GM19238 (cell line): ENCODE data around the gene LRP10.
"Not testable (repeated sequence)": the region's sequence is repeated elsewhere in the genome, so short reads cannot be mapped to it uniquely, and the experiment has no call there.

ENCODE experiments used
- DNase-seq: peaks from one replicate; pipeline ENCODE4 v3.0.0; 2011; ENCODE audit warnings: low spot score; ENCODE audit not compliant: insufficient read length

Gene LRP10

DNA sequence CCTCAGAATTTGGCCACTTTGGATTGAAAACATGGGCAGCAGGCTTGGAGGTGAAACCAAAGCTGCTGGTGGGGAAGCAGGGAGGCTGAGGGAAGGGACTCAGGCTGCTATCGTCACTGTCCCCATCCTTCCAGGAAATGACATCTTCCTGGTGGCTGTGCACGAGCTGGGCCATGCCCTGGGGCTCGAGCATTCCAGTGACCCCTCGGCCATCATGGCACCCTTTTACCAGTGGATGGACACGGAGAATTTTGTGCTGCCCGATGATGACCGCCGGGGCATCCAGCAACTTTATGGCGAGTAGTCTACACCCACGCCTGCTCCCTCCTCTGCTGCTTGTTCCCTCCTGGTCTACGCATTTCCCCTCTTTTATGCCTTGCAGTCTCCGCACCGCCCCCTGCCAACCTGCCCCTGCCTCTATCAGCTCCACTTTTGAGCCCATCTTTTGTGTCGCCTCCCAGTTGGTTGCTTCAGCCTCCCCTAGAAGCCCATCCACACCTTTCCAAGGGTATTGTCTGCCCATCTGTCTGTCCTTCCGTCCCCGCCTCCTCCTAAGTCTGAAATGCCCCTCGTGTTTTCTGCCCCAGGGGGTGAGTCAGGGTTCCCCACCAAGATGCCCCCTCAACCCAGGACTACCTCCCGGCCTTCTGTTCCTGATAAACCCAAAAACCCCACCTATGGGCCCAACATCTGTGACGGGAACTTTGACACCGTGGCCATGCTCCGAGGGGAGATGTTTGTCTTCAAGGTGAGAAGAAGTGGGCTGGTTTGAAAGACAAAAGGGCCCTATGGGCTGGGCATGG, 28.2 kb upstream of the LRP10 start:
- DNase-seq = no peak

DNA sequence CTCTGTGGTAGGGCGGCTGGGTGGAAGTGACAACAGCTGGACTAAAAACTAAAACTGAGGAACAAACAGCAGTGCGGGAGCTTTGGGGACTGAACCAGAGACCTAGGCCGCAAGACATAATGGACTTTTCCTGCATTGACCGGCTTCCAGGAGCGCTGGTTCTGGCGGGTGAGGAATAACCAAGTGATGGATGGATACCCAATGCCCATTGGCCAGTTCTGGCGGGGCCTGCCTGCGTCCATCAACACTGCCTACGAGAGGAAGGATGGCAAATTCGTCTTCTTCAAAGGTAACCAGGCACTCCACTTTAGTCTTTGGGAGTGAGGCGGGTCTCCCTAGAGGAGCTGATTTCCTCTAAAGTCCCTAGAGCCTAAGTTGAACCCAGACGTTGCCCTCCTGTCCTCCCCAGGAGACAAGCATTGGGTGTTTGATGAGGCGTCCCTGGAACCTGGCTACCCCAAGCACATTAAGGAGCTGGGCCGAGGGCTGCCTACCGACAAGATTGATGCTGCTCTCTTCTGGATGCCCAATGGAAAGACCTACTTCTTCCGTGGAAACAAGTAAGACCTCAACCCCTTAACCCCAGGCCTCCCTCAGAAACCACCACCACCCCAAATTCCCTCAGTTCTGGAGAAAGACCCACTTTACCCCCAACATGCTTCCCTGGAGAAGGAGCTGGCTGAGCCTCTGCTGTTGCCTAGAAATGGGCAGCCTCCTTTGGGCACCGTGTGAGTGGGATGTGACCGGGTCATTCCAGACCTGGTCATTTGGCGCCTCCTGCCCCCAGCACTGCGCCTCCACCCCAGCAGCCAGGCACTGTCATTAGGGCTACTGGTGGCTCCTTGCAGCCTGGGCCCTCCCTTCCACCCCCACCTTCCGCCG, 27.1 kb upstream of the LRP10 start:
- no peak for DNase-seq

DNA sequence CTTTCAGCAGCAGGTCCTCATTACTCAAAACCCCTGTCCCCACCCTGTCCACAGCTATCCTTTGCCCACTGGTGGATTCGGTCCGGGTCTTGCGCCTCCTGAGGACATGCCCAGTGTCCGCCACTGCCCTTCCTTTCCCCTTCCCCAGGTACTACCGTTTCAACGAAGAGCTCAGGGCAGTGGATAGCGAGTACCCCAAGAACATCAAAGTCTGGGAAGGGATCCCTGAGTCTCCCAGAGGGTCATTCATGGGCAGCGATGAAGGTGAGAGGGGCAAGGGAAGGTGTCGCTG, 26.5 kb upstream of the LRP10 start:
- DNase-seq = no peak

DNA sequence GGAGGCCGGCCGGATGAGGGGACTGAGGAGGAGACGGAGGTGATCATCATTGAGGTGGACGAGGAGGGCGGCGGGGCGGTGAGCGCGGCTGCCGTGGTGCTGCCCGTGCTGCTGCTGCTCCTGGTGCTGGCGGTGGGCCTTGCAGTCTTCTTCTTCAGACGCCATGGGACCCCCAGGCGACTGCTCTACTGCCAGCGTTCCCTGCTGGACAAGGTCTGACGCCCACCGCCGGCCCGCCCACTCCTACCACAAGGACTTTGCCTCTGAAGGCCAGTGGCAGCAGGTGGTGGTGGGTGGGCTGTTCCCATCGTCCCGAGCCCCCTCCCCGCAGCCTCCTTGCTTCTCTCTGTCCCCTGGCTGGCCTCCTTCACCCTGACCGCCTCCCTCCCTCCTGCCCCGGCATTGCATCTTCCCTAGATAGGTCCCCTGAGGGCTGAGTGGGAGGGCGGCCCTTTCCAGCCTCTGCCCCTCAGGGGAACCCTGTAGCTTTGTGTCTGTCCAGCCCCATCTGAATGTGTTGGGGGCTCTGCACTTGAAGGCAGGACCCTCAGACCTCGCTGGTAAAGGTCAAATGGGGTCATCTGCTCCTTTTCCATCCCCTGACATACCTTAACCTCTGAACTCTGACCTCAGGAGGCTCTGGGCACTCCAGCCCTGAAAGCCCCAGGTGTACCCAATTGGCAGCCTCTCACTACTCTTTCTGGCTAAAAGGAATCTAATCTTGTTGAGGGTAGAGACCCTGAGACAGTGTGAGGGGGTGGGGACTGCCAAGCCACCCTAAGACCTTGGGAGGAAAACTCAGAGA, 25.5 kb upstream of the LRP10 start:
- no peak for DNase-seq

DNA sequence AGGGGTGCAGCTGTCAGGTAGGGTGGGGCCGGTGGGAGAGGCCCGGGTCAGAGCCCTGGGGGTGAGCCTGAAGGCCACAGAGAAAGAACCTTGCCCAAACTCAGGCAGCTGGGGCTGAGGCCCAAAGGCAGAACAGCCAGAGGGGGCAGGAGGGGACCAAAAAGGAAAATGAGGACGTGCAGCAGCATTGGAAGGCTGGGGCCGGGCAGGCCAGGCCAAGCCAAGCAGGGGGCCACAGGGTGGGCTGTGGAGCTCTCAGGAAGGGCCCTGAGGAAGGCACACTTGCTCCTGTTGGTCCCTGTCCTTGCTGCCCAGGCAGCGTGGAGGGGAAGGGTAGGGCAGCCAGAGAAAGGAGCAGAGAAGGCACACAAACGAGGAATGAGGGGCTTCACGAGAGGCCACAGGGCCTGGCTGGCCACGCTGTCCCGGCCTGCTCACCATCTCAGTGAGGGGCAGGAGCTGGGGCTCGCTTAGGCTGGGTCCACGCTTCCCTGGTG, 24.7 kb upstream of the LRP10 start:
- DNase-seq = no peak

DNA sequence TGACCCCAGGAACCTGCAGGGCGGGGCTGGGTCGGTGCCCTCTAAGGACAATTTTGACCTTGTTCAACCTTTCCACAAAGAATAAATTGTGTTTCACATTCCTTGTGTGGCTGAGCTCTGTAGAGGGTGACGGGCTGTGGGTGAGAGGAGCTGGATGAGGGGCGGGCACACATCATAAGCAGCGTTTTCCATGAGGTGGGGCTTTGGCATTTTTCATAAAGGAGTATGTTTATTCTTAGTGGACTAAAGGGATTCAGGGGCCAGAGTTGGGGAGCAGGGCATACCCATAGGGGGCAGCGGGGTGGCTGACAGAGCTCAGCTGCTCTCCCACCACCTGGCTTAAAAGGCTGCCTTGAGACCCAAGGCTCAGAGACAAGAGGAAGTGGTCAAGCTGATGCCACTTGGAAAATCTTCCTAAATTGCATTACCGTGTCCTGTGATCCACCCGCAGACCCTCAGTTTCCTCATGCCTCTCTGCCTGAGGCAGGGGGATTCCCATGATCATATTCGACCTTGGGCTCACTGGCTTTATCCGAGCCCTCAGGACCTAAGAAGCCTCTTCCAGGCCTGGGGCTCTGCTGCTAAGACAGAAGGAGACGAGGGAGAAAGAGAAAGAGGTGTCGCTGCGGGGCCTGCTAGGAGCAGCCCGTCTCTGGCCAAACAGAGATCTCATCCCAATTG, 23.7 kb upstream of the LRP10 start:
- DNase-seq = no peak

DNA sequence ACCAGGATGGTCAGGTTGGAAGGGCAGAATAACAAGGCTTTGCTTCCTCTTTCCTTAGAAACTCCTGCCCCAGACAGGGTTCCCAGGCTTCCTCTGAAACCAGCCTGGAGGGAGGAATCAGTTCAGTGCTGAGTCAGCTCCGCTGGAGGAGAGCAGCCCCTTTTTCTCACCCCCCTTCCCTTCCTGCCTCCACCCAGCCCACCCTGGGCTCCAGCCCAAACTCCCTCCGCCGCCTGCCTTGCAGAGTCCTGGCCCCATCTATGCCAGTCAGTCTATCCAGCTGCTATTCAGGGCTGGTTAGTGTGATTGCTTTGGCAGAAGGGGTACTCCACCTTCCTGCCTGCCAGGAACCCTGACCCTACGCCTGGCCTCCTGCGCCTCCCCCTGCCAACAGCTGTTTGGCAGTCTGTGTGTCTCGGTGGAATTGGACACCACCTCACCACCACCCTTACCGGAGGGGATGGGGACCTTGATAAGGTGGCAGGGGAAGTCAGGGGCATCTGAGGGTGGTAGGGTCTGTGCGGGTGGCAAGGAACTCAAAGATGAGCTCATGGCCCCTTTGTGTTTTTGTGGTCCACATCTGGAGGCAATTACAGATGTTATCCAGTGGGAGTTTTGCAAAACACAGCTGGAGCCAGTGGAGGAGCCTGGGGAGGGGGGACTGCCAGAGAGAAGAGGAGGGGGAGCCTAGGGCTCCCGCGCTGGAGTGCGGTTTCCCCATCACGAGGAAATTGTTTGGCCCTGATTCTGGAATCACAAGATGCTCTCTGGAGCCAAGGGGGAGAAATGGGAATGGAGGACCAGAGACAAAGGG, 23.0 kb upstream of the LRP10 start:
- no peak for DNase-seq

DNA sequence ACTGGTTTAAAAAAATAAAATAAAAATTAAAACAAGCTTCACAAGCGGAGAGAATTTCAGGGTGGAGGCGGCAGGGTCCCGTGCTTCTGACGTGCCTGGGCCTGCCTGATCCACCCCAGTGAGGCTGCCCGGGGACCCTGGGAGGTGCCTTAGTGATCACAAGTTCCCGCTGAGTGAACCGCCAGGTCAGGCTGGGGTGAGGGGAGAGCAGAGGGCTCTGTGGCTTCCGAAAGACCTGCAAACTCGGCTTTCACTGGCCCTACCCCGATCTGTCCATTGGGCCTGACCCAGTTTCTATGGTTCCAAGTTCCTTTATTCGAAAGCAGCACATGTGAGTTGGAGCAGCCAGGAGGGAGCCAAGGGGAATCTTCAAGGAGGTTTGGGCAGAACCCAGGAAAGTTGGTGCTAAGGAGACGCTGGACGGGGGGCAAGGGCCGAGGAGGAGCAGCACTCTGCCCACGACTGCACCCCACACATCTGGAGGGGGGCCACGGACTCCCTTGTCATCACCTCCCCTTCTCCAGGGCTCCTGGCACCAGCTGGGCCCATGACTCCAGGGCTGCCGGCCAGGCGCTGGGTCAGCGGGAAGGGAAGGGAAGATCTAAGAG, 22.2 kb upstream of the LRP10 start:
- no peak for DNase-seq

DNA sequence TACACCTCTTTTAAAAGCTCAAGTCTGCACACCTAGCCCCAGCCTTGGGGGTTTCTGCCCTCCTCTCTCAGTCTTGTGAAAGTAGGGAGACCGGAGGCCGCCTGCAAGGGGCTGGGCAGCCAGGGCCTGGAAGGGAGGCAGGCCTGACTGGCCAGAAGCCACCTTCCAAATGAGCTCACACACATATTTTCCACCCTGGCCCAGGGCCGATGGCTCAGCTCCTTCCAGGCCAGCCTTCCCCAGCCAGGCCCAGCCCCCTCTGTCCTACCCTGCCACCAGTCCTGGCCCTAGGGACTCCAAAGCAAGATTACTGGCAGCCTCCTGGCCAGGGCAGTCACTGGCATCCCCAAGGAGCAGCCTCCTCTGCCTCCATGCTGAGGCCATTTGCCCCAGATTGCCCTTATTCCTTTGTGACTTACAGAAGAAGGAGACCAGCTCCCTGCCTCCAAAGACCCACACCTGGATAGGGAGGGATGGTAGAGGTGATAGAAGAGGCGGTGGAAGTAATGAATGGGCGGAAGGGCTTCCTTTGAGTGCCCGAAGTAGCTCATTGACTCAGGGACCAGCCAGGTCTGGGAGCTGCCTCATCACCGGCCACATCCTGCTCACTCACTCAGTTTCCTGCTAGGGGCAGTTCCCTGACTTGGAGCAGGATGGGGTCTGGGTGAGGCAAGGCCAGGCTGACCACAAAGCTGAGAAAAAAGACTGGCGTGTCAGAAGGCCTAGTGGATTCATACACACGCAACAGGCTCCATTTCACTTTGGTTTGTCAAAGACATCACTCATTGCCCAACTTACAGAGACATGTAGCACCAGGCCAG, 20.4 kb upstream of the LRP10 start:
- DNase-seq = no peak

DNA sequence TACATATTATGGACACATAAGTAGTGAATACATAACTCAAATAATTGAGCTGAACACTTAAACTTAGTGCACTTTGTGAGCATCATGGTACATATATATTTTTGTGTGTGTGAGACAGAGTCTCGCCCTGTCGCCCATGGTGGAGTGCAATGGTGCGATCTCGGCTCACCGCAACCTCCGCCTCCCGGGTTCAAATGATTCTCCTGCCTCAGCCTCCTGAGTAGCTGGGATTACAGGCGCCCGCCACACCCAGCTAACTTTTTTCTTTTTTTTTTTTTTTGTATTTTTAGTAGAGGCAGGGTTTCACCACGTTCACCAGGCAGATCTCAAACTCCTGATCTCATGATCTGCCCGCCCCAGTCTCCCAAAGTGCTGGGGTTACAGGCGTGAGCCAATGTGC, 19.4 kb upstream of the LRP10 start:
- not testable (repeated sequence) for DNase-seq

DNA sequence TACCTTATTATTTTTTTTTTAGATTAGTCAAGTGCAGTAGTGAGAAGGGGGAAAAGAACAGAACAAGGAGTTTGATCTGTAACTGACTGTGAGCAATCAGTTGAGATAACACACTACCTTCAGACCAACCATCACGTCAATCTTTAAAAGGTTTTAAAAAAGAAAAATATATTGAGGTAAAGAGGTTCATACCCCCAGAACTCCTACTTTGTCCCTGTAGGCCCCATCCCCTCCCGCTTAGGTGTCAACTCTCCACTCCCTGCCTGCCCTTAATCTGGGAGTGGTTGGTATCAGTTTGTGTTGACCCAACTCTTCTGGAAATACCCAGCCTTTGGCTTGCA, 19.0 kb upstream of the LRP10 start:
- no peak for DNase-seq

DNA sequence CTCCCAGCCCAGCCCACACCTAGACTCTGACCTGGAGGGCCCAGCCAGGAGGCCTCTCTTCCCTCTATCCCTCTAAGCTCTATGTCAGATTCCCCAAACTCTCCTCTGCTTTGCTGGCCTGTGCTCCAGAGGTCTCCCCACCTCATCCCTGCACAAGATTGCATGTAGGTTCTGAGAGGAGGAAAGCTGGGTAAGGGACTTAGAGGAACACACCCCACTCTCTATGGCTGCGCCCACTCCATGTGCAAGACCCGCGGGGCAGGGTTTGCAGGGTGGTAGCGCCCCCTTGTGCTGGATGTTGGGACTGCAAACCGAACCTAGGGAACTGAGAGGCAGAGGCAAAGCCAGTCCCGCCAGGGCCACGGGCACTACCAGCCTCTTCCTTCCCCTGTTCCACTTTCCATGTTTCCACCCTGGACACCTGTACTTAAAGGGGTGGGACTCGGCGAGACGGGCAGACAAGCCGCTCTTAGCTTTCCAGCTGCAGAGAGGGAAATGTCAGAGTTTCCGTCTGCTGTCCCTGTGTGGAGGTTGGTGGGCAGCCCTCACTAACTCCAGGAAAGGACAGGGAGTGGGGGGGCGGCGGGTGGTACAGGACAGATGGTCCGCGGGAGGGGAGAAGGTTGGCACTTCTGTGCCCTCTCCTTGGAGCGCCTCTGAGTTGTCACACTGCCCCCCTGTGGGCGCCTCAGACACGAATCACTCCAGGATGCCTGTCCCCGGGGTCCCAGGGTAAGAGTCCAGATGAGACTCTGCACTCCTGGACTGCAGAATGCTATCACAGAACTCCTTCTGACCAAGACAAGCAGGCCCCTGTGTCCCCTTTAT, 18.4 kb upstream of the LRP10 start:
- DNase-seq = peak; percentile 77

DNA sequence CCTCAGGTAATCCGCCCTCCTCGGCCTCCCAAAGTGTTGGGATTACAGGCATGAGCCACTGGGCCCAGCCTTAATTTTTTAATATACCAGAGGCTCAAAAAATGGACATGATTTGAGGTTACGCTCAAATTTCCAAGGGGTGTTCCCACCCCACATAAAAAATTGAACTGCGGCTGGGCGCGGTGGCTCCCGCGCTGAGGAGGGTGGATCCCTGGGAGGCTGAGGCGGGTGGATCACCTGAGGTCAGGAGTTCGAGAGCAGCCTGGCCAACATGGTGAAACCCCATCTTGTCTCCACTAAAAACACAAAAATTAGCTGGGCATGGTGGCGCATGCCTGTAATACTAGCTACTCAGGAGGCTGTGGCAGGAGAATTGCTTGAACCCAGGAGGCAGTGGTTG, 17.2 kb upstream of the LRP10 start:
- not testable (repeated sequence) for DNase-seq

DNA sequence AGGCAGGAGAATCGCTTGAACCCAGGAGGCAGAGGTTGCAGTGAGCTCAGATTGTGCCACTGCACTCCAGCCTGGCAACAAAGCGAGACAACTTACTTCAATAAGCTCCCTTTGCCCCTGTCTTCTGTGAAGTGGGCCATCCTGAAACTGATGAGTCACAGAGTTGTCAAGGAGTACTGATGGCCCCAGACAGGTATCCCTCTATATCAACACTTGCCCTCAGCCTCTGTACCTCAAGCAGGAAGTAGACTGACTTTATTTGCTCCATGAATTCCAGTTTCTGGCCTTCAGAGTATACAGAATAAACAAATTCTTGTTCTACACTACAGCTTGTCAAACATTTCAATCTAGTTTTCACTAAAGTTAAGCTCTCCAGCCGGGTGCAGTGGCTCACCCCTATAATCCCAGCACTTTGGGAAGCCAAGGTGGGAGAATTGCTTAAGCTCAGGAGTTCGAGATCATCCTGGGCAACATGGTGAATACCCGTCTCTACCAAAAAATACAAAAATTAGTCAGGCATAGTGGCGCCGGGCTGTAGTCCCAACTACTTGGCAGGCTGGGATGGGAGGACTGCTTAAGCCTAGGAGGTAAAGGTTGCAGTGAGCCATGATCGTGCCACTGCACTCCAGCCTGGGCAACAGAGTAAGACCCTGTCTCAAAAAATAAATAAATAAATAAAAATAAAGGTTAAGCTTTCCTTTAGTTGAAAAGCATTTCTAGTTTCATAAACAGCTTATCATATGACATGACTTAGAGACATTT, 16.4 kb upstream of the LRP10 start:
- no peak for DNase-seq

DNA sequence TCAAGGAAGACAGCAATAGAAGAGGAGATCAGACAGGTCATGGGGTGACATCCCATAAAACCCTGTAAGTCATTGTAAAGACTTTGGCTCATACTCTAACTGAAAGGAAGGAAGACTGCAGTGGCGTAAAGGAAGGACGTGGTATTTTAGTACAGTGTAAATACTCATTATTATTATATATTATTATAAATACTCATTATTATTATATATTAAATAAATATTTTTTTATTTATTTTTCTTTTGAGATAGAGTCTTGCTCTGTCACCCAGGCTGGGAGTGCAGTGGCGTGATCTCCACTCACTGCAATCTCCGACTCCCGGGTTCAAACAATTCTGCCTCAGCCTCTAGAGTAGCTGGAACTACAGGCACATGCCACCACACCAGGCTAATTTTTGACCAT, 15.1 kb upstream of the LRP10 start:
- DNase-seq = no peak

DNA sequence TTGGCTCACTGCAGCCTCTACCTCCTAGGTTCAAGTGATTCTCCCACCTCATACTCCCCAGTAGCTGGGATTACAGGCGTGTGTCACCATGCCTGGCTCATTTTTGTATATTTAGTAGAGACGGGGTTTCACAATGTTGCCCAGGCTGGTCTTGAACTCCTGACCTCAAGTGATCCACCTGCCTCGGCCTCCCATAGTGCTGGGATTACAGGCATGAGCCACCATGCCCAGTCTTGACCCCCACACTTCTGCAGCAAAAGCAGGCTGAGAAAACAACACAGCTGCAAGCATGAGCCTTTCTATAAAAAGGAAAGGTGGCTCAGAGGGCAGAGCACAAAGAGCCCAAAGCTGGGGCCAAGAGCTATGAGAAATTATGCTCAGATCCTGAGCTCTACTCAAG, 11.2 kb upstream of the LRP10 start:
- not testable (repeated sequence) for DNase-seq

DNA sequence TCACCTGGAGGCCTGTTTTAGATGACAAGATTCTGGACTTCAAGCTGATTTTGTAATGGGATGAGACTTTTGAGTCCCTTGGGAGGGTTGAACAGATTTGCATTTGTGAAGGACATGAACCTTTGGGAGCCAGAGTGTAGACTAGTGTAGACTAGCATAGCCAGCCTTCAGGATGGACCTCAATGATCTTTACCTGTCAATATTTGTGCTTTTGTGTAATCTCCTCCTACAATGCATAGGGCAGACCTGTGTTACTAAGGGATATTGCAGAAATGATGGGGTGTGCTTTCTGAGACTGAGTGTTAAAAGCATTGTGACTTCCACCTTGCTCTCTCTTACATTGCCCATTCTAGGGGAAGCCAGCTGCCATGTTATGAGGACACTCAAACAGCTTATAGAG, 9.9 kb upstream of the LRP10 start:
- no peak for DNase-seq

DNA sequence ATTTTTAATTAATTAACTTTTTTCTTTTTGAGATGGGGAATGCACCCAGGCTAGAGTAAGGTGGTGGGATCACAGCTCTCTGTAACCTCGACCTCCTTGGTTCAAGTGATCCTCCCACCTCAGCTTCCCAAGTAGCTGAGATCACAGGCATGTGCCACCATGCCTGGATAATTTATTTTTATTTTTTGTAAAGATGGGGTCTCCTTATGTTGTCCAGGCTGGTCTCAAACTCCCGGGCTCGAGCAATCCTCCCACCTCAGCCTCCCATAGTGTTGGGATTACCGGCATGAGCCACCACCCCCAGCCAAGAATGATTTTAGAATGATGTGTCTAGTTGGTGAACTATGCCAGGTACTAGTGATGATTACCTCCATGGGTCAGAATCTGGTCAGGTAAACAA, 6.6 kb upstream of the LRP10 start:
- no peak for DNase-seq
